Psoas muscle (tissue), 8 donors: ENCODE measurements around the gene KRT78. TPM values are rescaled to one million over a fixed set of nuclear protein-coding genes. Genes with fewer than 3 reads are reported as not detected.
A peak's percentile ranks its signal among the peaks of the same experiment; 100 is the strongest.

Experiments
- ATAC-seq, 4 donors: fragments of 200-7000 bp; cut with Tn5 transposase; one replicate each; pipeline ENCODE4 v1.9.1; 2020; ENCODE audit warnings: moderate library complexity in 3 of 4, mild to moderate bottlenecking in 2 of 4
- DNase-seq, 2 donors: peaks; one replicate each; pipeline ENCODE4 v3.0.0-alpha.2; 2020
- H3K27ac ChIP-seq: fragments of 200-600 bp; one replicate; pipeline ENCODE4 v1.8.0; 2022
- H3K27me3 ChIP-seq, 3 donors: fragments of 200-600 bp in 1 of 3; one replicate each; pipeline versions ENCODE4 v1.6.1 to v1.8.0; 2013 to 2022; ENCODE audit warnings: low read length in 2 of 3, mild to moderate bottlenecking in 2 of 3, moderate library complexity in 1 of 3; ENCODE audit not compliant: insufficient read depth in 3 of 3
- H3K36me3 ChIP-seq, 2 donors: fragments of 200-600 bp in 1 of 2; one replicate each; pipeline versions ENCODE4 v1.6.1 to v1.8.0; 2013 to 2022; ENCODE audit warnings: low read depth in 1 of 2, mild to moderate bottlenecking in 1 of 2, moderate library complexity in 1 of 2; ENCODE audit not compliant: insufficient read depth in 1 of 2
- H3K4me1 ChIP-seq: fragments of 200-600 bp; one replicate; pipeline ENCODE4 v1.8.0; 2022
- H3K4me3 ChIP-seq: fragments of 200-600 bp; one replicate; pipeline ENCODE4 v1.8.0; 2022; ENCODE audit warnings: mild to moderate bottlenecking
- H3K9me3 ChIP-seq: fragments of 200-600 bp; one replicate; pipeline ENCODE4 v1.8.0; 2022
- CTCF ChIP-seq: fragments of 200-600 bp; IDR thresholded peaks from one replicate; pipeline ENCODE4 v1.8.0; 2022; ENCODE audit warnings: antibody characterized with exemption
- WGBS, 3 donors: extraction: QIAGEN DNeasy Blood & Tissue Kit; methylation state at CpG; one replicate each; pipeline versions ENCODE4 v1.1.6 to v1.1.7; 2013; 5-methylcytosine and 5-hydroxymethylcytosine counted together
- intact Hi-C, 2 donors: fragments of 100-400 bp; cut with DNase I; formaldehyde crosslinking; loops; one replicate each; pipeline versions ENCODE4 v1.11.0 to v1.14.2; 2022
- polyA plus RNA-seq, 3 donors: library from polyadenylated mRNA; stranded (reverse); fragments of 200-250 nt; gene quantifications; one replicate each; pipeline ENCODE4 v1.2.3, GENCODE V29; 2013
- total RNA-seq, 4 donors: library from RNA; stranded (reverse); fragmentation: NEBNext Ultra II Directional in 2 of 4; extraction: Animal tissue kit (Norgen Biotek cat#: 25700) in 2 of 4; gene quantifications; one replicate each; pipeline versions ENCODE4 v1.2.1 to v1.2.4, GENCODE V29; 2021 to 2023
- donor health status: healthy with polysubstance abuse.
- donor health status: DM: no; HTN: no; CAD: no; lungs with moderate emphysema.
- donor health status: Bipolar disorder and iron deficiency.
- donor health status: healthy.
- donor health status: DM: yes; HTN: yes; CAD: no.
- donor health status: DM: no; HTN: no; CAD: no.
- donor health status: DM: no; HTN: no; CAD: no.
- donor health status: DM: yes; HTN: yes; CAD: no.

KRT78 gene
- total and polyA plus RNA-seq, 7 donors, result 0.04 TPM; not detected in 6

DNA sequence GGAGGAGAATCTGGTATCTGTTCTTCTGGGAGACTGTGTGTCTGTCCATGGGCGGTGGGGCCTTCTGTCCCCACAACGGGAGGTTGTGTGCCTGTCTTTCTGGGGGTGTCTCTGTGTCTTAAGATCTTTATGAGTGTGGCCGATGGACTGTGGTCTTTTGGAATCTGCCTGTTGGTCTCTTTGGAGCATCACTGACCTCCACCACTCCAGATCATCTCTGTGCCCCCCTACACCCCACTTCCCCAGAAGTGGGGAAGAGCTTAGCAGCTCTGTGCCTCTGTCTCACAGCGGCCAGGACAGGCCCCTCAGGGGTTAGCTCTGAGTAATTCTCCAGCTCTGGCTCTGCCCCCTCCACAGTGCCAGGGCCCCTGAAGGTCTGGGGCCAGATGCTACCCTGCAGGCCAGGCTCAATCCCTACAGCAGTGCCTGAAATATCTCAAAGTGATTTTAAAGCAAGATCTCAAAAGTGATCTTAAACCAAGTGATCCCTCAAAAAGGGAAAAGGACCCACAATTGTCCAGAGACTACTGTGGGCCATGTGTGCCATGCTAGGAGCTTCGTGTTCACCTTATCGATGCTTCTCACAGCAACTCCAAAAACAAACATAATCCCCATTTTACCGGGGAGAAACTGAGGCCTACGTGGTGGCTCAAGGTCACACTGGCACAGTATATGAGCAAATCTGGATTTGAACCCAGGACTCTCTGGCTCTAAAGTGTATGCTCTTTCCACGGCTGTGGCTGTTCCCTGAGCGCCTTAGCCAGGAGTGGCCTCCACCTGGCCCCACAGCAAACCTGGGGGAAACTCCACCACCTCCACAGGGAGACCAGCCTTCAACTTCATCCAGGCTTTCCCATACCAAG is 26.0 kb upstream of the KRT78 start:
- intact Hi-C loops, result loop anchor here in 1 of 2 donors (5.0 to 10.0 kb wide), 3 partner anchors 290 to 718 kb away; no protein-coding TSS in a partner anchor
- WGBS, 3 donors, result 77 to 80% (median 77%) methylated on average over 10 of the region's 10 CpGs
- no peak for DNase-seq

GRCh38 chr12:52873832-52874572 is 25.2 kb upstream of the KRT78 start:
- intact Hi-C loops, result loop anchor here in 1 of 2 donors (10.0 kb wide), 2 partner anchors 289 to 499 kb away; no protein-coding TSS in a partner anchor
- WGBS, 3 donors, result 4 to 7% (median 5%) methylated on average over 25 to 55 of the region's 55 CpGs
- peak; percentile 84 to 89 for DNase-seq
- ATAC-seq, result peak; percentile 67 to 86 (median 76)
- H3K4me1 ChIP-seq, result no peaks in the 10 kb centered on the region
- H3K36me3 ChIP-seq, result no peaks in the 10 kb centered on the region
- no peak for TF ChIP-seq CTCF
- H3K27ac ChIP-seq, result peak overlapping the region; percentile 52
- H3K9me3 ChIP-seq, result no peaks in the 10 kb centered on the region
- H3K4me3 ChIP-seq, result peak overlapping the region; percentile 61
- peaks cover 0 to 14% (median 0%) of the 10 kb centered on the region in 3 donors for H3K27me3 ChIP-seq

More for the DNA sequence above, 26.0 kb upstream of the KRT78 start:
- H3K4me1 ChIP-seq, result peaks cover 4% of the 10 kb centered on the region
- no peak for TF ChIP-seq CTCF
- peaks cover 0 to 14% (median 0%) of the 10 kb centered on the region in 3 donors for H3K27me3 ChIP-seq
- peak overlapping the region; percentile 46 for H3K27ac ChIP-seq
- ATAC-seq, result no peak
- H3K4me3 ChIP-seq, result peak overlapping the region; percentile 61
- no peaks in the 10 kb centered on the region for H3K36me3 ChIP-seq
- no peaks in the 10 kb centered on the region for H3K9me3 ChIP-seq

- Histone ChIP-seq H3K36me3 (no peaks in the 10 kb centered on the region), H3K9me3 (no peaks in the 10 kb centered on the region), H3K27ac (peak overlapping the region; percentile 52), H3K4me1 (no peaks in the 10 kb centered on the region), H3K27me3 (peaks cover 0 to 14% (median 0%) of the 10 kb centered on the region in 3 donors), H3K4me3 (peak overlapping the region; percentile 61)
- 54 to 70% (median 62%) methylated on average over 4 of the region's 4 CpGs for WGBS, 3 donors
- no peak for DNase-seq
- TF ChIP-seq CTCF, result no peak
- ATAC-seq, result no peak
- intact Hi-C loops, result loop anchor here in 1 of 2 donors (10.0 kb wide), 2 partner anchors 289 to 499 kb away; no protein-coding TSS in a partner anchor
Measured at GRCh38 chr12:52873513-52873831, 24.7 kb upstream of the KRT78 start.

DNA sequence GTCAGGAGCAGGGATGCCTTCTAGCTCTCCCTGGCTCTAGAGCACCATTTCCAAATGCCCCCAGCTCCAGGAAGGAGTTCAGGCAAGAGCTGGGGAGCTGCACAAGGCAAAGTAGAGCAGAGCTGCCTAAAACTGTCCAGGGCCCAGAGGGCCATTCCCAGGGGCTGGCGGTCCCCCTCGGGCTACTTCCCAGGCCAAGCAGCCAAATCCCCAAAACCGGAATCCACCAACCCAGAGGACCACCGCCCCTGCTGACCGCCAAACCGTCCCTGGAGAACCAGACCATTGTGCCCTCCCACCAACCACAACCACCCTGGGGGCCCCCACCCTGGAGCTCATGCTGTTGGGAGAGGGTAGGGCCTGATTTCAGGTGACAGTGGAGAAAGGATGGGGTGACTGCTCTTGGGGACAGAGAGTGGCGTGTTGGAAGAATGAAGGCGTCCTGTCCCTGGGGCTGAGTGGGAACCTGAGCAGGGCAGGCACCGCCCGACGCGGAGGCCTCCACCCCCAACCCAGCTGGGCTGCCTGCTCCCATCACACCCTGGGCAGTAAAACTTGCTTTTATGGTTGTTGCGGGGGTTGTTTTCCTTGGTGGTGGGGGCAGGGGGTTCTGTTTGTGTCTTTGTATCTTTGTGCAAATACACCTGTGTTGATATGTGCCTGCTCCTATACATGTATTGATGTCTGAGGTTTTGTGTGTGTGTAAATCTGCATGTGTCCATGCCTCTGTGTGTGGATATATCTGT is 24.0 kb upstream of the KRT78 start:
- H3K36me3 ChIP-seq, result no peaks in the 10 kb centered on the region
- no peak for DNase-seq
- no peaks in the 10 kb centered on the region for H3K9me3 ChIP-seq
- no peak for ATAC-seq
- H3K27me3 ChIP-seq, result peaks cover 0 to 14% (median 0%) of the 10 kb centered on the region in 3 donors
- H3K27ac ChIP-seq, result no peak overlapping the region
- no peak for TF ChIP-seq CTCF
- no peaks in the 10 kb centered on the region for H3K4me1 ChIP-seq
- intact Hi-C loops, result loop anchor here in 1 of 2 donors (10.0 kb wide), 2 partner anchors 288 to 498 kb away; no protein-coding TSS in a partner anchor
- WGBS, 3 donors, result 92 to 95% (median 95%) methylated on average over 13 of the region's 13 CpGs
- no peak overlapping the region for H3K4me3 ChIP-seq
